HepG2 (cell line): ENCODE data around the gene SCFD2.

Source experiments
- CTCF ChIP-seq: sonication (generic); formaldehyde crosslinking; IDR thresholded peaks from 2 replicates; pipeline ENCODE4 v1.5.0; 2020; ENCODE audit warnings: mild to moderate bottlenecking, missing genetic modification reagents, moderate library complexity
- TF ChIP-seq, protein P1 (sequence below): IDR thresholded peaks from 2 replicates; pipeline ENCODE4 v1.6.1; 2016; ENCODE audit warnings: missing compliant biosample characterization, missing genetic modification reagents, borderline replicate concordance

- TF ChIP-seq, protein P1, sequence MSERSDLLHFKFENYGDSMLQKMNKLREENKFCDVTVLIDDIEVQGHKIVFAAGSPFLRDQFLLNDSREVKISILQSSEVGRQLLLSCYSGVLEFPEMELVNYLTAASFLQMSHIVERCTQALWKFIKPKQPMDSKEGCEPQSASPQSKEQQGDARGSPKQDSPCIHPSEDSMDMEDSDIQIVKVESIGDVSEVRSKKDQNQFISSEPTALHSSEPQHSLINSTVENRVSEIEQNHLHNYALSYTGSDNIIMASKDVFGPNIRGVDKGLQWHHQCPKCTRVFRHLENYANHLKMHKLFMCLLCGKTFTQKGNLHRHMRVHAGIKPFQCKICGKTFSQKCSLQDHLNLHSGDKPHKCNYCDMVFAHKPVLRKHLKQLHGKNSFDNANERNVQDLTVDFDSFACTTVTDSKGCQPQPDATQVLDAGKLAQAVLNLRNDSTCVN: no peak
- no peak for TF ChIP-seq CTCF
These were observed 308.2 kb downstream of the SCFD2 start for GRCh38 chr4:53057679-53058078.
